Skin of body (tissue), 2 donors: Measurements from ENCODE around the gene EIF3F. TPM values are rescaled to one million over a fixed set of nuclear protein-coding genes. Genes with fewer than 3 reads are reported as not detected.
A peak's percentile ranks its signal among the peaks of the same experiment; 100 is the strongest.

Source experiments
- DNase-seq: peaks from one replicate; lab custom pipeline; 2025; lab: John Stamatoyannopoulos, UW
- total RNA-seq: library from RNA; depleted of rRNA; stranded (reverse); fragments of >200 nt; gene quantifications from one replicate; pipeline ENCODE4 v1.2.3, GENCODE V29; 2014

The EIF3F gene
- total RNA-seq, 1 donor from 2014 or later: 122 TPM

- DNase-seq: no peak
Measured at GRCh38 chr11:8021920-8022319, 34.8 kb downstream of the EIF3F start.

DNA sequence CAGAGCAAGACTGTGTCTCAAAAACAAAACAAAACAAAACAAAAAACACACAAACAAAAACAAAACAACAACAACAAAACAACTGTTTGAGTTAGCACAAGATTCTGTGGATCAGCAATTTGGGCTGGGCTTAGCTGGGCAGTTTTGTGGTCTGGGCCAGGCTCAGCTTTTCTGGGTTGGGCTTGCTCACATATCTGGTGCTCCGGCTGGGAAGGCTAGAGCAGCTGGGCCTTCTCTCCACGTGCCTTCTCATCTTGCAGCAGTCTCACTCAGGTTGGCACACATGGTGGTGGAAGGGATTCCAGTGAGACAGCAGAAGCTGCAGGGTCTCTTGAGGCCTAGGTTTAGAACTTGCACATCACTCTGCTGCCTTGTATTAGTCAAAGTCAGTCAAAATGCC lies 35.7 kb downstream of the EIF3F start:
- no peak for DNase-seq

DNA sequence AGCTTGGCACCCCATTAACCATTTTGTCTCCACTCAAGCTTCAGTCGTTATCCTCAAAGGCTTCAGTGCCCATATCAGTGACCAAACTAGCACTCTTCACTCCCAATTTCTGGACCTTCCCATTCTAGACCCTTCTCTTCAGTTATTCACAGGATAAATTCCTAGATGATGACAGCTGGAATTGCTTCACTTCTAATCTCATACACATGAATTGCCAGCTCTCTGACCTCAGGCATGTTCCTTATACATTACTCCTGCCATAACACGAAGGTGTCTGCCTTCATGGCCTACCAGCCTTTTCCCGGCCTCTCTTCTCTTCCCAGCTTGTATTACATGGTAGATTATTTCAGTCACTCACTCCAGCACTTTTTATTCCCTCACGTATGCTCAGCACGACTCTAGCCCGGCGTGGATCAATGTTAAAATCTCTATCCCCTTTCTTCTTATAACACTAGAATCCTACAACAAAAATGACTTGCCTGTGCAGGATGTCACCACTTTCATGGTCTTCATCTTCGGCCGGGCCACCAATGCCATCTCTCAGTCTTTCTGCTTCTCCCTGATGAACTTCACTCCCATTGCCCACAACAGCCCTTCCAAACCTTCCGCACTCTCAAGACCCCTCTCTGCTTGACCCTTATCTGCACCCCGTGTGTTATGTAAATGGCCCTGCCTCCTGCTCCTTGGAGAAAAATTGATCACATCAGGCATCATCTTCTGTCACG lies 36.9 kb downstream of the EIF3F start:
- no peak for DNase-seq

DNA sequence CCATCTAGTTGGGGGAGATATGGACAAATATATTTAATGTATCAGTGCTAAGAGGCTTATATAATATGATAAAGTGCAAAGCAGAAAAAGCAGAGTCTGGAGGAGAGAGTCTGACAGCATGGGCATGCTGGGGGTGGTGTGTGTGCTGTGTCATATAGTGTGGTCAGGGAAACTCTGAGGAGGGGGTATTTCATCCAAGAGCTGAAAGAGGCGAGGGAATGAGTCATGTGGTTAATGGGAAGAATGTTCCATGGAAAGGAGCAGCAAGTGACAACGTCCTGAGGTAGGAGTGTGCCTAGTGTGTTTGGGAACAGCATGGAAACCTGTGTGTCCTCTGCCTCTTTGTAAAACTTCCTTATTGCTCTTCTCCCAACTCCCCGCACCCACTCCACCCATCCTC lies 38.0 kb downstream of the EIF3F start:
- no peak for DNase-seq

DNA sequence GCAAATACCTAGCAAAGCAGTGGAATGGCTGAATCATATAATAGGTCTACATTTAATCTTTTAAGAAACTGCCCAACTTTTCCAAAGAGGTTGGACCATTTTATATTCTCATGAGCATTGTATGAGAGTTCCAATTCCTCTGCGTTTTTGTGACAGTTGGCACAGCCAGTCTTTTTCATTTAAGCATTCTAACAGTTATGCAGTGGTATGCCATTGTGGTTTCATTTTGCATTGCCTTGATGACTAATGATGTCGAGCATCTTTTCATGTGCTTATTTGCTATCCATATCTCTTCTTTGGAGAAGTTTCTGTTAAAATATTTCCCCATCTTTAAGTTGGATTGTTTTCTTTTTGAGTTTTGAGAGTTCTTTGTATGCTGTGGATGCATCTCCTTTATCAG lies 38.7 kb downstream of the EIF3F start:
- no peak for DNase-seq

DNA sequence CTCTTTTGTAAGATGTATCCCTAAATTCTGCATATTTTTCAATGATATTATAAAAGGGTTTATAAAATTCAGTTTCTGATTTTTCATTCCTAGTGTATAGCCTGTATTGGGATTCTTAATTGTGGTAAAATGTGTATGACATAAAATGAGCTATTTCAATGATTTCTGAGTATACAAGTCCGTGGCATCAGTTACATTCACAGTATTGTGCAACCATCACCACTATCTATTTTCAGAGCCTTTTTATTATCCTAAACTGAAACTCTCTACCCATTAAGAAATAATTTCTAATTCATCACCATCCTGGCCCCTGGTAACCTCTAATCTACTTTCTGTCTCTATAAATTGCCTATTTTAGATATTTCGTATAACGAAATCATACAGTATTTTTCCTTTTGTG lies 39.8 kb downstream of the EIF3F start:
- DNase-seq: no peak

- DNase-seq: no peak
Measured at GRCh38 chr11:8028766-8029165, 41.6 kb downstream of the EIF3F start.

DNA sequence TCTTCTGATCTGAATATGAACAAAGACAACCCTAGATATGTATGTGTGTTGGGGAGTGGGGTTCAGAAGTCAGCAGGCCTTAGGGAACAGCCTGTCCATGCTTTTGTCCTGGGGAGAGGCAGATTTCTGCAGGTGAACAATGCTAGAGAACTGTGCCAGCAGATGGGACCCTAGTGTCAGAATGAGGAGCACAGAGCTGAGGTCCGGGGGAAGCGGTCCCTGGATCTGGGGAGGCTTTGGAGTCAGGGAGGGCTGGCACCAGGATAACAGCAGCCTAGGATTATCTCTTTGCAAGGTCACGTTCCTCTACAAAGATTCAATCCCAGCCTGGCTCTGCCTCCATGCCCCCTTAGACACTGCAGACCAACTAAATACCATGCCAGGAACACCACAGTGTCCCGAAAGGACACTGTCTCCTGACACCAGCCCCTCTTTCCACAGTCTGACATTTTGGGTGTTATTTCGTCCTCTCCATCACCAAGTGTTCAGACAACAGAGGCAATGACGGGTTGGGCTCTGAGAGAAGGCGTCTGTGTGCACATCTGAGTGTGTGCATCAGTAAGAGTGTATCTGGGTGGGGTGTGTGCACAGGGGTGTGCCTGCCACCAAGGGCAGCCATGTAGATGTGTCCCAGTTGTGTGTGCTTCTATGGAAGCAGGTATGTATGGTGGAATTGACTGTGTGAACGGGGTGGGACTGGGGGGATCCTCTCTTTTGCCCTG lies 43.5 kb downstream of the EIF3F start:
- no peak for DNase-seq

DNA sequence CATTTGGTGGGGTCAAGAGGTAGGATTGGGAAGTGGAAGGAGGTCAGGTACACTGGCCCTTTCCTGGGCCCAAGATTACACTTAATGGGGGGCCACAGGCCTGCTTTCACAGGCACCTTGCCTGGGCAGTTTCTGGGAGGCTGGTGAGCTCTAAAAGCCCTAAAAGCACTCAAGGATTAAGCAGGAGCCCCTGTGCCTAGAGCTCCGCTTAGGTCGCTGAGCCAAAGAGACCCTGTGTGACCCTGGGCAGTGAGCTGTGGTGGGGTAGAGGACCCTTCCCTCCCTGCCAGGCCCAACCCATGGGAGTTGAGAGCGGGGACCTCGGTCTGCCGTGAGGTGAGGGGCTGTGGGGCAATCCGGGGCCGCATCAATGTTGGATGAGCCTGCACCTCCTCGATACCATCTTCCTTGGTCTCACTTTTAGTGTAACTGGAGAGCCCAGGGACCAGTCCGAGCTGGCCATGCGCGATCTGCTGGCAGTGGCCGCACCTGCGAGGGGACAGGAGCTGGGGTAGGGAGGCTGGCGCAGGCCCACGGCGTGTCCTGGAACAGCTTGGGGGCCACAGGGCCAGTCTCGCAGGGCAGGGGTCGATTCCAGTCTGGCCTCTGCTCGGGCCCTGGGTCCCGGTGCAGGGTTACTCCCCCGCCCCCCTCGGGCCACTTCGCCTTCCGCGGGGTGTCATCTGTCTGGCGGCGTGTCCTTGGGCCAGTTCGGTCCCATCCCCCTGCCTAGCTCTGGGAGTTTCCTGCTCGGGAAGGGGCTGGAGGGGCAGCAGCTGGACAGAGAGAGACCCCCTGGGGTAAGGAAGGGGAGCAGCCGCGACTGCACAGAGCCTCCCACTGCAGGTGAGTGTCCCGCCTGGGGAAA lies 44.3 kb downstream of the EIF3F start:
- DNase-seq: no peak

GRCh38 chr11:8032122-8032521 lies 45.0 kb downstream of the EIF3F start:
- no peak for DNase-seq

DNA sequence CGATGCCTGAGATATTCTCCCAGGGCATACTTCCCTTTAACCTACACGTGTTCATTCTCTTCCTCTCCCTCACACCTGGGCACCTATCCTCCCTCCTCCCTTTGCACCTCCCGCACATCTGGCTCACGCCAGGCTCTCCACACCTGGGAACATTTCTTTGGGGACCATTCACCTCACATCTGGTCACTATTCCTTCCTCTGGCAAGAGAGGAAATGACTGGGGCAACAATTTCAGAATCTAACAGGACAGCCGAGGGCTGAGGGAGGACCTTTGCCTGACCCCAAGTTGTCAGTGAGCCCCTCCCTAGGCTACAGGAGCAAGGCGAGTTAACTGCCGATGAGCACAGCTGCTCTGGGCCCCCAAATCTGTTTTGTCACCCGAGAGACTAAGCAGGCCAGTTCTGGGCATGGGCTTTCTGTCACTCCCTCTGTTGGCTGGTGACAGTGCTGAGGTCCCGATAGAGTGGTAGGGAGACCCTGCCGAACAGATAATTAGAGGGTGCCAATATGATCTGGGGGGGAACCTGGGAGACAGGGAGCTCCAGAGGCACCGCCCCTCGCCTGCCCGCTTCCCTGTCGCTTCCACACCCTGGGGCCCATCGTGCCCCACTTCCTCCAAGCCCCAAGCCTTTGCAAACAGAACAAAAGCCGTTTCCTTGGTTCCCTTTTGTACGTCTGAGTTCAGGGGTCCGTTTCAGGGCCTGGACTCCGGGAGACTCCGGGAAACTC lies 45.6 kb downstream of the EIF3F start:
- no peak for DNase-seq

GRCh38 chr11:8033305-8034105 lies 46.4 kb downstream of the EIF3F start:
- peak; percentile 65 for DNase-seq

- no peak for DNase-seq
Measured at GRCh38 chr11:8034106-8034585, 47.0 kb downstream of the EIF3F start.

GRCh38 chr11:8034604-8035190 lies 47.6 kb downstream of the EIF3F start:
- no peak for DNase-seq

DNA sequence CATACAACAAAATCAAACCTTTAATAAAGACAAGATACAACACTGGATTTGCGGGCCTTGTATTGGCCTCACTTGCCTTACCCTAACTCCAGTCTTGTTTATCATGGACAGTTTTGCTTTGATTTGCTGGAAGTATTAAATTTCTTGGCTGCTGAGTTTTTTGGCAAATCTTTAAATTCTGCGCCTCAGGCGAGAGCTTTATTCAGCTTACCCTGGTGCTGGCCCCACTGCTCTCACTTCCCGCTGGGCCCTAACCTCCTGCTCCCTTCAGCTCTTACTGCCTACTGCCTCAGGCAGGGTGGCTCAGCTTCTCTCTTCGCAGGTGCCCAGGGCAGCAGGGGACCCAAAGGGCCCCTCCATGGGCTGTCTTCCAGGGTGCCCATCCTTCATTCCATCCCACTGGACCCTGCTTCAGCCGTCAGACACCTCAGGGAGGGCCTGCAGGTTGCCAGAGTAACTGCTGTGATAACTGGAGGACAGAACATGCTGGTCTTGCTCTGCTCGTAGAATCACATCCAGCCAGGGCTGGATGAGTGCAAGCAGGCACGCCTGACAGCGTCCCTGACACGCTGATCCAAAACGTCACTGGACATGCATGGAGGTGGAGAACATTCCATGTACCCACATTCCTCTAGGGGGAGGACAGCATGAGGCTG lies 48.2 kb downstream of the EIF3F start:
- no peak for DNase-seq

- DNase-seq: no peak
Measured at GRCh38 chr11:8036002-8036802, 49.1 kb downstream of the EIF3F start.

DNA sequence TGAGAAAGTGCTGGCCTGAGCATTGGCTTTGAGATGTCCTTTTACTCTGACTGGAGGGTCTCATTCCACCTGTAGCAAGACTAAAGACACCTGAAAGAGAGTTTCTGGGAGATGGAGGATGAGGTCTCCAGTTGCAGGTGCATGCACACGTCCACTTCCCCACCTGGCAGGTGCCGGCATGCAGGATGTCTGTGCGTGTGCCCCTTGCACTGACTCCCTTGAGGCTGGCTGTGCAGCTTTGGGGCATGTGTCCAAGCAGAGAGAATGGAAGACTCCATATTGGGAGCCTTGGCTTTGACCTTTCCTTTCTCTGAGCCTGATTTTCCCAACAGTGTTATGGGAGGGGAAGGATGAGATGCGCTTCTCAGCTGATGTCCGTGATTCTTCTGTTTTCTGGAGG lies 49.8 kb downstream of the EIF3F start:
- no peak for DNase-seq

- no peak for DNase-seq
Measured at GRCh38 chr11:8038393-8038792, 51.3 kb downstream of the EIF3F start.
